Stimulated activated naive B cell treated with anti-CD40 and anti-IgM and Interleukin-4, amounts not matched to agents 10 μg/mL and 1 μg/mL and 100 μg/mL, for 72 hours (primary cell): ENCODE data around the gene ABCD3.

Experiments
- ATAC-seq, 2 donors: fragments of 150-1000 bp; cut with Tn5 transposase; replicated peaks; 2 replicates each; pipeline ENCODE4 v1.10.0; 2021; ENCODE audit warnings: moderate library complexity in 1 of 2
- DNase-seq: peaks from one replicate; pipeline ENCODE4 v3.0.0; 2021
- H3K27ac Mint-ChIP-seq: one replicate; pipeline ENCODE4 v1.8.0; 2022; ENCODE audit warnings: mild to moderate bottlenecking, mixed read lengths
- H3K27me3 Mint-ChIP-seq, 2 donors: one replicate each; pipeline ENCODE4 v1.8.0; 2022; ENCODE audit warnings: mixed read lengths in 2 of 2
- H3K36me3 Mint-ChIP-seq, 2 donors: one replicate each; pipeline ENCODE4 v1.8.0; 2022; ENCODE audit warnings: mixed read lengths in 2 of 2, mild to moderate bottlenecking in 1 of 2
- H3K4me1 Mint-ChIP-seq, 2 donors: one replicate each; pipeline ENCODE4 v1.8.0; 2022; ENCODE audit warnings: mixed read lengths in 2 of 2, mild to moderate bottlenecking in 1 of 2
- H3K4me3 Mint-ChIP-seq, 2 donors: one replicate each; pipeline ENCODE4 v1.8.0; 2022; ENCODE audit warnings: mild to moderate bottlenecking in 2 of 2, mixed read lengths in 2 of 2, moderate library complexity in 1 of 2
- H3K9me3 Mint-ChIP-seq, 2 donors: one replicate each; pipeline ENCODE4 v1.8.0; 2022; ENCODE audit warnings: mixed read lengths in 2 of 2, mild to moderate bottlenecking in 1 of 2

Gene ABCD3

GRCh38 chr1:94532077-94532476 lies 113.9 kb downstream of the ABCD3 start:
- Mint-ChIP-seq H3K4me3 (no peak overlapping the region), H3K27me3 (peaks cover 1 to 11% of the 10 kb centered on the region in 2 donors), H3K36me3 (no peaks in the 10 kb centered on the region), H3K9me3 (no peaks in the 10 kb centered on the region), H3K27ac (no peak overlapping the region), H3K4me1 (no peaks in the 10 kb centered on the region)
- no peak for ATAC-seq
- DNase-seq, result no peak

GRCh38 chr1:94535095-94535494 lies 116.9 kb downstream of the ABCD3 start:
- ATAC-seq (no peak), DNase-seq (no peak)
- Mint-ChIP-seq H3K4me3 (no peak overlapping the region), H3K36me3 (no peaks in the 10 kb centered on the region), H3K27me3 (peaks cover 26 to 29% of the 10 kb centered on the region in 2 donors), H3K27ac (no peak overlapping the region), H3K9me3 (no peaks in the 10 kb centered on the region), H3K4me1 (no peaks in the 10 kb centered on the region)

- Mint-ChIP-seq H3K9me3 (no peaks in the 10 kb centered on the region), H3K36me3 (no peaks in the 10 kb centered on the region), H3K4me1 (peaks cover 2 to 3% of the 10 kb centered on the region in 2 donors), H3K4me3 (no peak overlapping the region), H3K27me3 (peaks cover 34 to 37% of the 10 kb centered on the region in 2 donors), H3K27ac (no peak overlapping the region)
- no peak for DNase-seq
- ATAC-seq, result no peak
Measured at GRCh38 chr1:94535879-94536278, 117.7 kb downstream of the ABCD3 start.

GRCh38 chr1:94537254-94537653 lies 119.1 kb downstream of the ABCD3 start:
- H3K27me3 Mint-ChIP-seq, result peaks cover 39 to 48% of the 10 kb centered on the region in 2 donors
- H3K27ac Mint-ChIP-seq, result no peak overlapping the region
- no peaks in the 10 kb centered on the region for H3K36me3 Mint-ChIP-seq
- ATAC-seq (no peak), DNase-seq (no peak)
- H3K4me3 Mint-ChIP-seq, result no peak overlapping the region
- peaks cover 7 to 14% of the 10 kb centered on the region in 2 donors for H3K4me1 Mint-ChIP-seq
- no peaks in the 10 kb centered on the region for H3K9me3 Mint-ChIP-seq

DNA sequence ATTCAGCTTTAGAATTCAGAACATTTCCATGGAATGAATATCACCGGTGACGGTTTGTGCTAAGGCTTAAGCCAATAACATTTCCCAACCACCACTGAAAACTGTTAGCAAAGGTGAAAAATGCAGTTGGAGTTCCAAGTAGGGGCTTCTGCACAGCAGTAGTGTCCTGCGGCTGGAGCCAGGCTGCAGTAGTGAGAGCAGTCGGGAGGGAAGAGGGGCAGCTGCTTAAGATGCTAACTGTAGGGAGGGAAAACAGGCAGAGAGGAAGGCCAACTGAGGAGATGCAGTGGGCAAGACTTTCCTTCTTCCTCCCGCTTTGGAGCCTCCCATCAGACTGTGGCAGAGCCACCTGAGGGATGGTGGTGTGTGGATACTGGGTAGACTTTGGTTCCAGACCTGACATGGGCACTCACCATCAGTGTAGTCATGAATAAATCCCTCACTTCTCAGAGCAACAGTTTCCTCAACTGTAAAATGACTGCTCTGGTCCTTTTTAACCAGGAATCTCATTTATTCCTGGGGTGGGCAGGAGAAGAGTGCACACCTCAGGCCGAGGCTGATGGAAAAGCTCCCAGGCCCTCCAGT lies 120.1 kb downstream of the ABCD3 start:
- DNase-seq (no peak), ATAC-seq (no peak)
- H3K4me1 Mint-ChIP-seq, result peaks cover 11 to 24% of the 10 kb centered on the region in 2 donors
- H3K36me3 Mint-ChIP-seq, result no peaks in the 10 kb centered on the region
- H3K4me3 Mint-ChIP-seq, result no peak overlapping the region
- H3K27me3 Mint-ChIP-seq, result peaks cover 45 to 55% of the 10 kb centered on the region in 2 donors
- no peaks in the 10 kb centered on the region for H3K9me3 Mint-ChIP-seq
- H3K27ac Mint-ChIP-seq, result no peak overlapping the region

- no peak for ATAC-seq
- DNase-seq, result no peak
- H3K27me3 Mint-ChIP-seq, result peaks cover 55 to 63% of the 10 kb centered on the region in 2 donors
- H3K4me1 Mint-ChIP-seq, result peaks cover 11 to 24% of the 10 kb centered on the region in 2 donors
- H3K9me3 Mint-ChIP-seq, result no peaks in the 10 kb centered on the region
- no peak overlapping the region for H3K27ac Mint-ChIP-seq
- H3K4me3 Mint-ChIP-seq, result no peak overlapping the region
- H3K36me3 Mint-ChIP-seq, result no peaks in the 10 kb centered on the region
Measured at GRCh38 chr1:94539496-94539895, 121.3 kb downstream of the ABCD3 start.

DNA sequence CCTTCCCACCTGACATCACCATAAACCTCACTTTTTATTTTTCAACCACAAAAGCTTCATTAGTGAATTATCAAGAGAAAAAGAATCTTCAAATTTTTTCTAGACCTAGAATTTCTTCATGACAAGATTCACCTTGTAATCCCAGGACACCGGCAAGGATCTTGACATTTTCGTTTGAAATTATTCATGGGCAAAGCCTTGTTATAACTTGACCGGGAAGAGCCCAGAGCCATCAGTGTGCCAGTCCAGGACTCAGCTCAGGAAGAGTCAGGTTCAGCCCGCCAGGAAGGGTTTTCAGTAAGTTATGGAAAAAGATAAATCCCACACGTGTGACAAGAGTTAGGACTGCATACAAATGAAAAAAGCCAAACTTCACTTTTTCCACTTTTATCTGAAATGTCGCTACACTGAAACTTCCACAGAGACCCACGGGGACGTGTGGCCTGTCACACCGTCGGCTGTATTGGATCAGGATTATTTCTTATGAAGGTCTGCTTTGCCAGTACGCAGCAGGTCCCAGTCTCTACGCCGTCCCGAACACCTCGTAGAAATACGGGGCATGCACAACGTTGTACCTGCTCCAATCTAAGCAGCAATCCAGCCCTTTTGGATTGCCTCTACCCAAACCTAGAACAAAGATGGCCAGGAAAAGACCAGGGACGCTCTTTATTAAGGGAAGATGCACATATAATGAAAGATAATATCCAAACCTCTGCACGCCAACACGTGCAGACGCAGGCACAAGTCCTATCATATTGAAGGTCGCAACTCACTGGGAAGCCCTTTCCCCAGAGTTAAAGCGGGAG lies 122.5 kb downstream of the ABCD3 start:
- Mint-ChIP-seq H3K27ac (no peak overlapping the region), H3K4me3 (peak overlapping the region; percentile 74 to 93)

GRCh38 chr1:94541246-94542087 lies 123.3 kb downstream of the ABCD3 start, which contains the start of gene F3:
Gene F3 (minus strand): TSS chr1:94541759. CDS start chr1:94541636, 123 bp downstream.
- peaks cover 11 to 24% of the 10 kb centered on the region in 2 donors for H3K4me1 Mint-ChIP-seq
- peak within 1 kb of the TSS; percentile 86 to 93 for H3K4me3 Mint-ChIP-seq
- DNase-seq (peak; percentile 50), ATAC-seq (peak; percentile 90 to 91)
- no peaks in the 10 kb centered on the region for H3K9me3 Mint-ChIP-seq
- peaks cover 50 to 70% of the 10 kb centered on the region in 2 donors for H3K27me3 Mint-ChIP-seq
- H3K27ac Mint-ChIP-seq, result no peak within 1 kb of the TSS
- H3K36me3 Mint-ChIP-seq, result no peaks in the 10 kb centered on the region

More for the DNA sequence above, 122.5 kb downstream of the ABCD3 start:
- no peak for ATAC-seq
- H3K27me3 Mint-ChIP-seq, result peaks cover 55 to 64% of the 10 kb centered on the region in 2 donors
- no peak for DNase-seq
- H3K4me1 Mint-ChIP-seq, result peaks cover 11 to 24% of the 10 kb centered on the region in 2 donors
- no peaks in the 10 kb centered on the region for H3K36me3 Mint-ChIP-seq
- H3K9me3 Mint-ChIP-seq, result no peaks in the 10 kb centered on the region

- Mint-ChIP-seq H3K9me3 (no peaks in the 10 kb centered on the region), H3K27ac (no peak overlapping the region), H3K27me3 (peaks cover 48 to 75% of the 10 kb centered on the region in 2 donors), H3K4me1 (peaks cover 11 to 24% of the 10 kb centered on the region in 2 donors), H3K4me3 (peak overlapping the region; percentile 86 to 93), H3K36me3 (no peaks in the 10 kb centered on the region)
- ATAC-seq (peak; percentile 40 to 41), DNase-seq (no peak)
Measured at GRCh38 chr1:94542088-94542870, 124.1 kb downstream of the ABCD3 start.

- ATAC-seq, result no peak
- Mint-ChIP-seq H3K9me3 (no peaks in the 10 kb centered on the region), H3K27me3 (peaks cover 46 to 72% of the 10 kb centered on the region in 2 donors), H3K27ac (no peak overlapping the region), H3K4me1 (peaks cover 11 to 24% of the 10 kb centered on the region in 2 donors), H3K4me3 (peak overlapping the region in 1 of 2 donors; percentile 4), H3K36me3 (no peaks in the 10 kb centered on the region)
- no peak for DNase-seq
Measured at GRCh38 chr1:94543001-94543400, 124.8 kb downstream of the ABCD3 start.

GRCh38 chr1:94543893-94544635 lies 125.9 kb downstream of the ABCD3 start:
- H3K9me3 Mint-ChIP-seq, result no peaks in the 10 kb centered on the region
- ATAC-seq (no peak), DNase-seq (no peak)
- peaks cover 45 to 62% of the 10 kb centered on the region in 2 donors for H3K27me3 Mint-ChIP-seq
- H3K4me1 Mint-ChIP-seq, result peaks cover 11 to 24% of the 10 kb centered on the region in 2 donors
- no peak overlapping the region for H3K4me3 Mint-ChIP-seq
- H3K27ac Mint-ChIP-seq, result no peak overlapping the region
- H3K36me3 Mint-ChIP-seq, result no peaks in the 10 kb centered on the region

- ATAC-seq, result no peak
- H3K4me1 Mint-ChIP-seq, result peaks cover 11 to 24% of the 10 kb centered on the region in 2 donors
- no peaks in the 10 kb centered on the region for H3K36me3 Mint-ChIP-seq
- no peak overlapping the region for H3K4me3 Mint-ChIP-seq
- H3K27me3 Mint-ChIP-seq, result peaks cover 36 to 57% of the 10 kb centered on the region in 2 donors
- no peaks in the 10 kb centered on the region for H3K9me3 Mint-ChIP-seq
- H3K27ac Mint-ChIP-seq, result no peak overlapping the region
- no peak for DNase-seq
Measured at GRCh38 chr1:94544706-94545490, 126.7 kb downstream of the ABCD3 start.
